Measurements from ENCODE around the gene PTPN13.
A peak's percentile ranks its signal among the peaks of the same experiment; 100 is the strongest.

The PTPN13 gene

GRCh38 chr4:86587381-86588140 lies 6.6 kb upstream of the PTPN13 start:
- no peak for DNase-seq (ENCODE audit: low spot score)

- DNase-seq (ENCODE audit: low spot score), result no peak
Measured at GRCh38 chr4:86592553-86593249, 1.4 kb upstream of the PTPN13 start.

- peak; percentile 56 for DNase-seq (ENCODE audit: low spot score)
Measured at GRCh38 chr4:86594559-86595425, 677 bp downstream of the PTPN13 start.

- DNase-seq (ENCODE audit: low spot score), result no peak
Measured at GRCh38 chr4:86595426-86595805, 1.3 kb downstream of the PTPN13 start.

GRCh38 chr4:86596807-86597206 lies 2.7 kb downstream of the PTPN13 start:
- no peak for DNase-seq (ENCODE audit: low spot score)

- DNase-seq (ENCODE audit: low spot score), result no peak
Measured at GRCh38 chr4:86600007-86600653, 6.0 kb downstream of the PTPN13 start.

- no peak for DNase-seq (ENCODE audit: low spot score)
Measured at GRCh38 chr4:86603311-86603885, 9.3 kb downstream of the PTPN13 start.

- DNase-seq (ENCODE audit: low spot score), result no peak
Measured at GRCh38 chr4:86606809-86607208, 12.7 kb downstream of the PTPN13 start.

GRCh38 chr4:86608757-86609375 lies 14.8 kb downstream of the PTPN13 start:
- no peak for DNase-seq (ENCODE audit: low spot score)

- no peak for DNase-seq (ENCODE audit: low spot score)
Measured at GRCh38 chr4:86611757-86612156, 17.6 kb downstream of the PTPN13 start.

- no peak for DNase-seq (ENCODE audit: low spot score)
Measured at GRCh38 chr4:86613734-86614133, 19.6 kb downstream of the PTPN13 start.

GRCh38 chr4:86614865-86615264 lies 20.8 kb downstream of the PTPN13 start:
- DNase-seq (ENCODE audit: low spot score), result no peak

- DNase-seq (ENCODE audit: low spot score), result no peak
Measured at GRCh38 chr4:86615501-86615900, 21.4 kb downstream of the PTPN13 start.

GRCh38 chr4:86619656-86620055 lies 25.5 kb downstream of the PTPN13 start:
- no peak for DNase-seq (ENCODE audit: low spot score)

GRCh38 chr4:86621435-86621834 lies 27.3 kb downstream of the PTPN13 start:
- no peak for DNase-seq (ENCODE audit: low spot score)

- no peak for DNase-seq (ENCODE audit: low spot score)
Measured at GRCh38 chr4:86626066-86626465, 32.0 kb downstream of the PTPN13 start.

GRCh38 chr4:86627462-86628135 lies 33.5 kb downstream of the PTPN13 start:
- DNase-seq (ENCODE audit: low spot score), result no peak

GRCh38 chr4:86630629-86631028 lies 36.5 kb downstream of the PTPN13 start:
- DNase-seq (ENCODE audit: low spot score), result no peak

- DNase-seq (ENCODE audit: low spot score), result no peak
Measured at GRCh38 chr4:86631166-86631565, 37.1 kb downstream of the PTPN13 start.

- no peak for DNase-seq (ENCODE audit: low spot score)
Measured at GRCh38 chr4:86633854-86634253, 39.7 kb downstream of the PTPN13 start.

- peak; percentile 4 for DNase-seq (ENCODE audit: low spot score)
Measured at GRCh38 chr4:86640469-86640868, 46.4 kb downstream of the PTPN13 start.

All from COLO829 (cell line).